RWPE2 (cell line): ENCODE results near the gene KCNV2.

Experiments used
- ATAC-seq: fragments of 200-7000 bp; cut with Tn5 transposase; 3 replicates; pipeline ENCODE4 v1.9.1; 2021; ENCODE audit warnings: low read depth
- DNase-seq: peaks from one replicate; pipeline ENCODE4 v3.0.0-alpha.2; 2020; ENCODE audit warnings: low spot score
- H3K27ac ChIP-seq: fragments of 450-650 bp; 2 replicates; pipeline ENCODE4 v1.5.1; 2017; ENCODE audit warnings: mild to moderate bottlenecking; ENCODE audit not compliant: poor library complexity, severe bottlenecking
- H3K27me3 ChIP-seq: fragments of 250-450 bp; sonication (Bioruptor Pico); 2 replicates; pipeline ENCODE4 v1.5.1; 2021; ENCODE audit warnings: mild to moderate bottlenecking, moderate library complexity; ENCODE audit not compliant: insufficient read depth, poor library complexity, severe bottlenecking
- H3K36me3 ChIP-seq: fragments of 250-450 bp; sonication (Bioruptor Pico); 2 replicates; pipeline ENCODE4 v1.5.1; 2020; ENCODE audit warnings: low read depth, mild to moderate bottlenecking, moderate library complexity
- H3K4me1 ChIP-seq: fragments of 250-450 bp; sonication (Bioruptor Pico); 2 replicates; pipeline ENCODE4 v1.5.1; 2021; ENCODE audit warnings: mild to moderate bottlenecking, moderate library complexity; ENCODE audit not compliant: insufficient read depth, poor library complexity, severe bottlenecking
- H3K4me3 ChIP-seq: fragments of 250-450 bp; sonication (Bioruptor Pico); 2 replicates; pipeline ENCODE4 v1.5.1; 2021; ENCODE audit warnings: mild to moderate bottlenecking, moderate library complexity; ENCODE audit not compliant: severe bottlenecking
- H3K9me3 ChIP-seq: fragments of 250-450 bp; sonication (Bioruptor Pico); 2 replicates; pipeline ENCODE4 v1.5.1; 2021; ENCODE audit warnings: mild to moderate bottlenecking, moderate library complexity; ENCODE audit not compliant: severe bottlenecking
- CTCF ChIP-seq: fragments of 450-650 bp; IDR thresholded peaks from one replicate; pipeline ENCODE4 v1.5.1; 2017; ENCODE audit warnings: mild to moderate bottlenecking, moderate library complexity; ENCODE audit not compliant: poor library complexity, severe bottlenecking

The KCNV2 gene

GRCh38 chr9:2718001-2718697 is 839 bp downstream of the KCNV2 start:
- H3K27me3 ChIP-seq: no peaks in the 10 kb centered on the region
- no peaks in the 10 kb centered on the region for H3K36me3 ChIP-seq
- no peak overlapping the region for H3K4me3 ChIP-seq
- H3K9me3 ChIP-seq: no peaks in the 10 kb centered on the region
- peaks cover 5% of the 10 kb centered on the region for H3K4me1 ChIP-seq
- no peak overlapping the region for H3K27ac ChIP-seq
- no peak for TF ChIP-seq CTCF
- DNase-seq (peak; percentile 49), ATAC-seq (no peak)

GRCh38 chr9:2718698-2719033 is 1.4 kb downstream of the KCNV2 start:
- DNase-seq: peak; percentile 51
- Histone ChIP-seq H3K9me3 (no peaks in the 10 kb centered on the region), H3K27me3 (no peaks in the 10 kb centered on the region), H3K36me3 (no peaks in the 10 kb centered on the region), H3K4me3 (no peak overlapping the region), H3K4me1 (peaks cover 5% of the 10 kb centered on the region), H3K27ac (no peak overlapping the region)
- TF ChIP-seq CTCF: no peak
- no peak for ATAC-seq

GRCh38 chr9:2720179-2720654 is 2.9 kb downstream of the KCNV2 start:
- H3K4me3 ChIP-seq: no peak overlapping the region
- no peak for TF ChIP-seq CTCF
- no peaks in the 10 kb centered on the region for H3K36me3 ChIP-seq
- peaks cover 5% of the 10 kb centered on the region for H3K4me1 ChIP-seq
- H3K9me3 ChIP-seq: no peaks in the 10 kb centered on the region
- ATAC-seq (no peak), DNase-seq (no peak)
- no peak overlapping the region for H3K27ac ChIP-seq
- H3K27me3 ChIP-seq: no peaks in the 10 kb centered on the region

- Histone ChIP-seq H3K4me3 (no peak overlapping the region), H3K27ac (no peak overlapping the region), H3K36me3 (no peaks in the 10 kb centered on the region), H3K4me1 (peaks cover 5% of the 10 kb centered on the region), H3K27me3 (no peaks in the 10 kb centered on the region), H3K9me3 (no peaks in the 10 kb centered on the region)
- DNase-seq (no peak), ATAC-seq (peak; percentile 52; the same call in 2 of the 3 replicates)
- TF ChIP-seq CTCF: no peak
Observed at GRCh38 chr9:2722715-2723114, 5.4 kb downstream of the KCNV2 start.

GRCh38 chr9:2723376-2724065 is 6.2 kb downstream of the KCNV2 start:
- Histone ChIP-seq H3K9me3 (no peaks in the 10 kb centered on the region), H3K27ac (no peak overlapping the region), H3K4me1 (peaks cover 5% of the 10 kb centered on the region), H3K36me3 (no peaks in the 10 kb centered on the region), H3K27me3 (no peaks in the 10 kb centered on the region), H3K4me3 (no peak overlapping the region)
- ATAC-seq (no peak), DNase-seq (no peak)
- no peak for TF ChIP-seq CTCF
